NCI-H1436 (cell line): ENCODE data around the gene SERTAD3.

Experiments
- DNase-seq: peaks from one replicate; lab custom pipeline; 2025; lab: John Stamatoyannopoulos, UW

Gene SERTAD3

DNA sequence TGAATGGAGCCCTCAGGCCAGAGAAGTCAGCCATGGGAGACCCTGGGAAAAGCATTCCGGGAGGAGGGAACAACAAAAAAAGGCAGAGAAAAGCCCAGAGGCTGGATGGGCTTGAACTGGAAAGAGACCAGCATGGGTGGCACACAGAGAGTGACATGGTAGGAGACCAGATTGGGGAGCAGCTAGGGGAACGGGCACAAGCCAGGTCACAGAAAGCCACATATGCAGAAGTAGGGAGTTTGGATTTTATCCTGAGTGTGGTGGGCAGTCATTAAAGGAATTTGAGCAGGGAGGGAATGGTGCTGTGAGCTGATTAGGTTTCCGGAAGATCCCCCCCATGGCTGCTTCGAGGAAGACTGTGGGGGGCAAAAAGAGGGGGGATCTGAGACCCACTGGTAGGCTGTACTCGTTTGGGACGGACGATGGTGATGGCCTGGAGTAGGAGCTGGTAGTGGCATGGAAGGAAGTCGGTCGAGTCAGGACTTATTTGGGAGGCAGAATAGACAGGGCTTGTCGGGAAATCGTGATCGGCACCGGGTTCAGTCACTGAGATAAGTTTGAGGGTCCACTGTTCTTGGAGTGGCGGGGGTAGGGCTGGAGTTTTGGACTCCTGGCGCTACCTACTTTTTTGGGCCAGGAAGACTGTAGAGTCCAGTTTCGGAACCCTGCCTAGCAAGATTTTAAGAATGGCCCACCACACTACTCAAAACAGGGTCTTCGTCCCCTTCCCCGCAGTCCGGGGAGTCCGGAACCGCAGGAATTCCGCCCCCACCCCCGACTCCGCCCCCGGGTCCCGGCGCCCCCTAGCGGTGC lies 19.3 kb downstream of the SERTAD3 start:
- no peak for DNase-seq

DNA sequence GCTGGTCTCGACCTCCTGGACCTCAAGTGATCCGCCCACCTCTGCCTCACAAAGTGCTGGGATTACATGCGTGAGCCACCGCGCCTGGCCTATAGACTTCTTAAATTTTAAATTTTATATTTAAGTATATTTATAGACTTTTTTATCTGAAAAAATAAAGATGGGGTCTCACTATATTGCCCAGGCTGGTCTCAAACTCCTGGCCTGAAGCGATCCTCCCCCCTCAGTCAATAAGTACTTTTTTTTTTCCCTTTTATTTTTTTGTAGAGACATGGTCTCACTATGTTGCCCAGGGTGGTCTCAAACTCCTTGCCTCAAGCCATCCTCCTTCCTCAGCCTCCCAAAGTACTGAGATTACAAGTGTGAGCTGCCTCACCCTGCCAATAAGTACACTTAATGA lies 20.2 kb downstream of the SERTAD3 start:
- DNase-seq, result no peak

DNA sequence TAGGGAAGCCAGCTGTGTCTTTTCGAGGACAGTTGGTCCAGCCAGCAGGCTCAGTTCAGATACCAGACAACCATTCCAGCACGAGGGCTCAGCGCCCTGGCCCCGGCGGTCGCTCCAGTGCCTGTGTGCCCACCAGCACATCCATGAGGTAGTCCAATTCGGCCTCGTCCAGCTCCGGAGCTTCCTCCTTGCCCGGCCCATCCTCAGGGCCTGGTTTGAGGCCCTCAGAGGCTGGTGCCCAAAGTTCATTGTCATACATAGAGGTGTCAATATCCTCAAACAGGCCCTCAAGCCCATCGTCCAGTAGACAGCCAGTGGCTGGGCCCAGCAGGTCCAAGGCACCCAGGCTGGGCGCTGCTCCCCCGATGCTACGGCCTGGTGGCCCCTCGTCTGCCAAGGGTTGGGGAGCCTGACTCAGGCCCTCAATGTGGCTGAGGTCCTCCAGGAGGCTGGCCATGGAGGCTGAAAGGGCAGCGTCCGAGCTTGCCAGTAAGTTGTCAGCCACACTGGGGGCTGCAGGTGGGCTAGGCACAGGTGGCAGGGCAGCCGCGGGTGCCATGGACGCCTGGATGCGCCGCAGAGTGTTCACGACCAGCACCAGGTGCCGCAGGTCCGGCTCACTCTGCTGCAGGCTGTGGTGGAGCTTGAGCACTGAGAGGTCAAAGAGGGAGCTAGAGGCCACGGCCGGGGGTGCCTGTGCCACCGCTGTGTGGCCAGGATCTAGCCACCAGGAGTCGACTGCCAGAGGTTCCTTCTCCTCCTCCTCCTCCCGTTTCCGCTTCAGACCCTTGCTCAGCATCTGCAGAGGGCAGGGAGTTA lies 21.2 kb downstream of the SERTAD3 start:
- DNase-seq, result no peak

DNA sequence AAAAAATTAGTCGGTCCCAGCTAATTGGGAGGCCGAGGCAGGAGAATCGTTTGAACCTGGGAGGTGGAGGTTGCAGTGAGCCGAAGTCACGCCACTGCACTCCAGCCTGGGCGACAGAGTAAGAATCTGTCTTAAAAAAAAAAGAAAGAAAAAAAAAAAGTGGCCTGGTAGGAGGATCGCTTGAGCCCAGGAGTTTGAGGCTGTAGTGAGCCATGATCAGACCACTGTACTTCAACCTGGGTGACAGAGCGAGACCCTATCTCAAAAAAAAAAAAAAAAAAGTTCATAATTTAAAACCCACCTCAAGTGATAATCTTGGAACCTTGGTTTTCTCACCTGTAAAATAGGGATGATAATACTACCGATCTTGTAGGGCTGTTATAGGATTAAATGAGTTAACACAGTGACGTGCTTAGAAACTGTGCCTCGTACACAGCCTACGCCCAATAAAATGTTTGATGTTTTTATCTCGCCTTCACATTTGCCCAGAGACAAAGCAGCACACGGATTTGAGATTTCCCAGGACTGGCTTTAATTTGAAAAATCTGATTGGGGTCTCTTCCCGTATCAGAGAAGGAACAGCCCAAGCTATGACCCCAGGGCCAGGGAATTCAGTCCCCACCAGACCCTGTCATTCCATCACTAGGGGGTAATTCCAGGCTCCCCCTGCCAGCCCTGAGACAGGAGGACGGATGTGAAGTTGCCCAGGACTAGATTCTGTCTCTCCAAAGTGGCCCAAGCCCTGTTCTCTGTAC lies 22.0 kb downstream of the SERTAD3 start:
- DNase-seq, result no peak

DNA sequence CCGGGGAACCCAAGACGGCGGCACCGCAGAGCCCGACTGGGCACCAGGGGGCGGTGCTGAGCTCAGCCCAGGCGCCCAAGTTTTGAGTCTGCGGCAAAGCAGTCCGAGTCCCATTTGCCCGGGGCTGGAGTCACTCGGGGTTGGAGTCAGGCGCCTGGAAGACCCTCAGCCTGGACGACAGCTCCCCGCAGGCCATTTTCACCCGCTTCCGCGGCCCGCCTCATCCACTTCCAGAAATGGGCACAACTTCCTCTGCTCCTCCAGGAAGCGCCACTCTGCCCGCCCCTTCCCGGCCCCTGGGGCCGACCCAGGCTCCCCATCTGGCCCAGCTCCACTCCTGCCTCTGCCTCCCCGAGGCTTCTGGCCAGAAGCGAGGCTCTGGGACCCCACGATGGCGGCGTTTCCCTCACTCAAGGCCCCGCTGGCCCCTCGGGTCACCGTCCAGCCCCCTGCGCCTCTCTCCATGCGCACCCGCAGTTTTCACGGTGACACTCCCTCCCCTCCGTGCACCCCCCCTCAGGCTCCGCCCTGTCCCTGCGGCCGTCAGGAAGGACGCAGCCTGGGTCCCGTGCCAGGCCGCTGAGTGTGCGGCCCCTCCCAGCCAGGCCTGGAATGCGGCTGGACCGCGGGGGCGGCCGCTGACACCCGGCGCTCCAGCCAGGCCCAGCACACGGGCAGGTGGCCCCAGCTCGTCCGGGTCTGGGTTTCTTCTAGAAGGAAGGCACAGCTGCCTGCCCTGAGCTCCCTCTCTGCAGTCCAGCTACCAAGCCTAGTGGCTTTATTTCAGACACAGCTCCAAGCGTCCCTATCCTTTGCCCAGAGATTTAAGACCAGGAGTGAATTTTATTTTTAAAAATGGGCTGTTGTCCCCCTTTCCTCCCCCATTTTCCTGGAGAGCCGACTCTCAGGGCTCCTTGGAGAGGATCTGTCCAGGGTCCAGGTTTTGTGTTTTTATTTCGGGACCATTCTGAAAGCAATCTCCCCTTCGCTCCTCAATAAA lies 23.1 kb downstream of the SERTAD3 start:
- peak; percentile 32 for DNase-seq

DNA sequence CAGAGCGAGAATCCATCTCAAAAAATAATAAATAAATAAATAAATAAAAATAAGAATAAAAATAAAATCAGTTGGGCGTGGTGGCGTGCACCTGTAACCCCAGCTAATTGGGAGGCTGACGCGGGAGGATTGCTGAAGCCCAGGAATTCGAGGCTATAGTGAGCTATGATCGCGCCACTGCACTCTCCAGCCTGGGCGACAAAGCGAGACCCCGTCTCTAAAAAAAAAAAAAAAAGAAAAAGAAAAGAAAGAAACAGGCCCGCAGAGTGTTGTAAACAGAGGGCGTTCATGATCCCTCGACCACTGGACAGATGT lies 23.7 kb downstream of the SERTAD3 start:
- no peak for DNase-seq

DNA sequence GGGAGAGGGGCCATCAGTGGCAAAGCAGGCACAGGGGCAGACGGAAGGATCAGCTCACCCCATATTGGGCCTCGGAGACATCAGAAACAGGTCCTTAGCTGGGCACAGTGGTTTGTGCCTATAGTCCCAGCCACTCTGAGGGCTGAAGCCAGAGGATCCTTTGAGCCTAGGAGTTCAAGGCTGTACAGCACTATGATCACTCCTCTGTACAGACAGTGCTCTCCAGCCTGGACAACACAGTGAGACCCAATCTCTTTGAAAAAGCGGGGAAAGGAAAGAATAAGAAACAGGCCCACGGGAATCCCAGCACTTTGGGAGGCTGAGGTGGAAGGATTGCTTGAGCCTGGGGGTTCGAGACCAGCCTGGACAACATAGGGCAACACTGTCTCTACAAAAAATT lies 24.4 kb downstream of the SERTAD3 start:
- DNase-seq, result no peak

DNA sequence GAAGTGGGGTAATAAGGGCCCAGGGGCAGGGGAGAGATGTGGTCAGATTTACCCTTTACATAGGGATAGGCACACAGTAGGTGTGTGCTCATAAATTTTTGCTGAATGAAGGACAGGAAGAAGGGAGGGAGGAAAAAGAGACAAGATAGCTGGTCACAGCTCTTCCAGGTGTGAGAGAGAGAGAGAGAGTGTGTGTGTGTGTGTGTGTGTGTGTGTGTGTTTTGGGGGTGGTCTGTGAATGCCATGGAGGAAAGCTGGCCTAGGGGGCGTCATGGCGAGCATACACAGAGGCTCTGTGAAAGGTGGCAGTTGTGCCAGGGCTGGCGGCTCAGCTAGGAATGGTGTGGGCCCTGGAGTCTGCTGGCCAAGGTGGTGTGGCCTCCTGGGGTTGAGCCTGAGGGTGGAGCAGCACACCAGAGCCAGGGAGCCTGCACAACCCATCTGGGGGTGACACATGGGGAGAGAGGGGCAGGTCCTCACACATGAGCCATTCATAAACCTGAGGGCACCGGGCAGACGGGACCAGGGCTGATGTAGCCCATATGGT lies 25.0 kb downstream of the SERTAD3 start:
- DNase-seq, result no peak

DNA sequence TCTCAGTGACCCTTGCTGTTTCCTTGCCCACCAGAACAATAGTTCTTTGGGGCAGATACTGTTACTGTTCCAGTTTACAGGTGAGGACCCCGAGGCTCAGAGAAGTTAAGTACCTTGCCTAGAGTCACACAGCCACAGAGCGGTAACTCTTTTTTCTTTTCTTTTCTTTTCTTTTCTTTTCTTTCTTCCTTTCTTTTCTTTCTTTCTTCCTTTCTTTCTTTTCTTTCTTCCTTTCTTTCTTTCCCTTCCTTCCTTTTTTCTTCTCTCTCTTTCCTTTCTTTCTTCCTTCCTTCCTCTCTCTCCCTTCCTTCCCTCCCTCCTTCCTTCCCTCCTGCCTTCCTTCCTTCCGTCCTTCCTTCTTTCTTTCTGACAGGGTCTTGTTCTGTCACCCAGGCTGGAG lies 26.1 kb downstream of the SERTAD3 start:
- no peak for DNase-seq

DNA sequence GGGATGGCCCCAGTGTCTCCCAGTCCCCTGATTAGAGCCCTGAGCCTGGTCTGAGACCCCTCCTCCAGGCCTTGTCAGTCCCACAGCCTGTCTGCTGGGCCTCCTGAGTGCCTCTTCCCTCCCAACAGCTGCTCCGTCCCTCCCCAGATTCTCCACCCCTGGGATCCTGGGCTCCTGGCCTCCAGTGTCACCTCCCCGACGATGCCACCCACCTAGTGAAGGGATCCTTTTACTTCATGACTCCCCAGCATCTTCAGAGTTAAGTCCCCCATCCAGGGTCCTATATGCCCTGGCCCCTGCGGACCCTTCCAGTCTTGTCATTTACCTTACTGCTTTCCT lies 26.5 kb downstream of the SERTAD3 start:
- DNase-seq, result no peak

DNA sequence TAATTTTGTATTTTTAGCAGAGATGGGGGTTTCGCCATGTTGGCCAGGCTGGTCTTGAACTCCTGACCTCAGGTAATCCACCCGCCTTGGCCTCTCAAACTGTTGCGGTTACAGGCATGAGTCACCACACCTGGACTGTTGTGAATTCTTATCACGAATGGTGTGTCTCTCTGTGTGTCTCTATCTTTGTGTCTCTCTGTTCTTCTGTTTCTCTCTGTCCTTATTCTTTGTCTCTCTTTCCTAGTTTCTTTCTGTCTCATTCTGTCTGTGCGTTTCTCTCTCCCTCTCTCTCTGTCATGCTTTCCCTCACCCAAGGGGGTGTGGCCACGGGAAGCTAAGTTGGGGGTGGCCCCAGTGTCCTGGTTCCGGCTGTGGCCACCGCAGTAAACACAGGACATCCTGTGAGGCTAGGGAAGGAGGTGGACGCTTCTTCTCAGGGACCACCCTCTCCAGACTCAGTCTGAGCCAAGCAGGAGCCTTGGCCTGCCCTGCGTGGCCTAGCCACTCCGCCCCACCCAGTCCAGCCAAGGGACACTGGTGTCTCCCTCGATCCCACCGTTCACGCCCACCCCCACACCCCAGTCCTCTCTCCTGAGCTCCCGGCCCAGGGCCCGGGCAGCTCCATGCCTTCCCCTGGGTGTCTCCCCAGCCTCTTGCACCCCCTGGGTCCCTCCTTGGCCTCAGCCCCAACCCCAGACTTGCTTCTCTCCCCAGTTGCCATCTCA lies 27.1 kb downstream of the SERTAD3 start:
- no peak for DNase-seq

DNA sequence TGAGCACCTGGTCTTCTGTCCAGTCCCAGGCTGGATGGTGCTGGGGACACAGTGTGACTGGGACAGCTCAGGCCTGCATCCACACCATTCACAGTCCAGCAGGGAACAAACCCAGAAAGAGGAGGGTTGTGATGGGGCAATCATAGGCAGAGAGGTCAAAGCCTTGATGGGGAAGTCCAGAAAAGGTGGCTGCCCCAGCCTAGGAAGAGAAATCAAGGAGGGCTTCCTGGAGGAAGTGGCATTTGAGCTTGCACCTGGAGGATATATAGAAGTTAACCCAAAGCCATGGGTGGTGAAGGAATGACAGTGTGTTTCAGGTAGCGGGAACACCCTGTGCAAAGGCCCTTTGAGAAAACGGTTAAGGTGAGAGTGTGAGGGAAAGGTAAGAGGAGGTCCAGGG lies 28.4 kb downstream of the SERTAD3 start:
- DNase-seq, result no peak

DNA sequence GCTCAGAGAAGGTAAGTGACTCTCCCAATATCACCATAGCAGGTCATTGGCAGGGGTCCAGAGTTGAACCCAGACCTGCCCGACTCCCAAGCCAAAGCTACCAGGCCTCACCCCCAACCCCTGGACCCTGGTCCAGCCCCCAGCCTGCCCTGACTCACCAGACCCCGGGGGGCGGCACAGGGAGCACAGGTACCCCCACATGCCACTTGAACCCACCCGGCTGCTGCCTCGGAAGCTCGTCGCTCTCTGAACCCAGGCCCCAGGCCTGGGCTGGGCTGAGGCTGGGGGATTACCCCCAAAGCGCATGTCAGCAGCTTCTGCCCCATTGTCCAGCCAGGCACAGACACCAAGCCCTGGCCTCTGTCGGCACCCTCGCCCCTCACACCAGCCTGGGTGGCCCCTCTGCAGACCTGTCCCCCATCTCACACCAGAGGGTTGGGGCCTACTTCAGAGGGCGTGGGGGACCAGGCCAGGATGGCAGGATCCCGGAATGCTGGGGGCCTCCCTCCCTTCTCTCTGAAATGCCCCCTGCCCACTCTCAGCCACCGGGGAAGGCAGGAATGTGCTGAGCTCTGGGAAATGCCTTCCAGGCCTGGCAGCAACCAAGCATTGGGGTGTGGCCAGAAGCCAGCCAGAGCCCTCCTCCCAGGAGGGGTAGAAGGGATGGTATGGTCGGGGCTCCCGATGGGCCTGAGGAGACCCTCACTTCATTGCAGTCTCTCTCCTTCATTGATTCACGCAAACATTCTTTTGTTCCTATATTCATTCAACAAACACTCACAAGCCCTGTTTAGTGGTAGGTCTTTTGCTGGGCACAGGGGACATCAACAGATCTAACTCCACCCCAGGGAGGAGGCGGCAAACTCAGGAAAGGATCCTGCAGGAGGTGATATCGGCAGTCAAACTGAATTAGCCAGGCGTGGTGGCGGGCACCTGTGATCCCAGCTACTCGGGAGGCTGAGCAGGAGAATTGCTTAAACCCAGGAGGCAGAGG lies 29.3 kb downstream of the SERTAD3 start:
- no peak for DNase-seq

DNA sequence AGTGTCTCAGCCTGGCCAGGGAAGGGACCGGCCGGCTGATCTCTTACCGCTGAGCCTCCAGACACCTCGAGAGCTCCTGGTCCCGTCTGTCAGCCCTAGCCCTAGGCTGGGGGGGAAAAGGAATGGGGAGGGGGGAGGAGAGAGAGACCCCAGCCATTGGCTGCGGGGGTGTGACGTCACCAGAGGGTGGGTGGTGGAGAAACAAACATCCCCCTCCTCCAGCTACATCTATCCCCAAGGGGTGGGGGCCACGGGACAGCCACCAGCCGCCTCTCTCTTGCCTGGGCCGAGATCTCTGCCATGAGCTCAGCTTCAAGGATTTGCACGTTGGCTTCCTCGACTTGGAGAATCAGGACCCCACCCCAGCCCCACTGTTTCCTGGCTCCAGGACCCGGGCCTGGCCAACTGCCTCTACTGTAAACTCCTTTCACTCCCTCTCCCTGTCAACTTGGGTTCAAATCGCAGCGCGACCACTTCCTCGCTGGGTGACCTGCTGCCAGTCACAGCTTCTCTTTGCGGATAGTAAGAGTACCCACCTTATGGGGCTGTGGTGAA lies 30.8 kb downstream of the SERTAD3 start, which contains the start of gene PRX:
TSS of gene PRX (minus strand) at position 88 of the 555 bp plus-strand sequence. CDS start 5,446 bp downstream, outside the sequence.
- DNase-seq, result no peak

DNA sequence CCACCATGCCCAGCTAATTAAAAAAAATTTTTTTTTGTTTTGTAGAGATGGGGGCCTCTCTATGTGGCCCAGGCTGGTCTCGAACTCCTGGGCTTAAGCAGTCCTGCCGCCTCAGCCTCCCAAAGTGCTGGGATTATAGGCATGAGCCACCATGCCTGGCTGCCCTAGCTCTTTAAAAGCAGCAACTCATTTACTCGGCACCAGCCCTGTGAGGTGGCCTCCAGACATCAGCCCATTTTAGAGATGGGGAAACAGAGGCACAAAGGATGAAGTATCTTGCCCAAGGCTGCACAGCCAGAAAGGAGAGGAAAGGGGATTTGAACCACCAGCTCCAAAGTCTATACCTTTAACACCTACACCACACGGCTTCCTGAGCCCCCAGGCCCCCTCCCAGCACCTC lies 31.3 kb downstream of the SERTAD3 start:
- no peak for DNase-seq

DNA sequence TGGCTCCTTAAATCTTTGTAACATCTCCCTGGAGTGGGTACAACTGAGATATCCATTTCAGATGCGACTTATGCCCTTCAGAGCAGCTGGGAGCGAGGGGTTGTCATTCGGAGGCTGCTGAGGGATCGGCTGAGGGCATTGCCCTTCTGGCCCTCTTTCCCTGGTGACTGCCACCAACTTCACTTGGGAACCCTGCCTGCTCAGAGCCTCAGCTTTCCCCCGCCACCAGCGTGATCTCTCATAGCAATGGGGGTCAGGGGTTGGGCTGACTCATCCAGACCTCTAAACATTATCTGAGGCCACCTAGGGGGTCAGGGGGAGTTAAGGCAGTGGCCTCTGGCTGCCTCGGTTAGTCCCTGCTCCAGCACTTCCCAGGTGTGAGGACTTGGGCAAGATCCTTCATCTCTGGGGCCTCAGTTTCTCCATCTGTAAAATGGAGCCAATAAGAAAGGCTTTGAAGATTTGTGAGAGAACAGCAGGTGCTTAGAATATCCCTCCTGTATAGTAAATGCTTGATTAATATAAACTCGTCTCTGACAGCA lies 32.1 kb downstream of the SERTAD3 start:
- no peak for DNase-seq

DNA sequence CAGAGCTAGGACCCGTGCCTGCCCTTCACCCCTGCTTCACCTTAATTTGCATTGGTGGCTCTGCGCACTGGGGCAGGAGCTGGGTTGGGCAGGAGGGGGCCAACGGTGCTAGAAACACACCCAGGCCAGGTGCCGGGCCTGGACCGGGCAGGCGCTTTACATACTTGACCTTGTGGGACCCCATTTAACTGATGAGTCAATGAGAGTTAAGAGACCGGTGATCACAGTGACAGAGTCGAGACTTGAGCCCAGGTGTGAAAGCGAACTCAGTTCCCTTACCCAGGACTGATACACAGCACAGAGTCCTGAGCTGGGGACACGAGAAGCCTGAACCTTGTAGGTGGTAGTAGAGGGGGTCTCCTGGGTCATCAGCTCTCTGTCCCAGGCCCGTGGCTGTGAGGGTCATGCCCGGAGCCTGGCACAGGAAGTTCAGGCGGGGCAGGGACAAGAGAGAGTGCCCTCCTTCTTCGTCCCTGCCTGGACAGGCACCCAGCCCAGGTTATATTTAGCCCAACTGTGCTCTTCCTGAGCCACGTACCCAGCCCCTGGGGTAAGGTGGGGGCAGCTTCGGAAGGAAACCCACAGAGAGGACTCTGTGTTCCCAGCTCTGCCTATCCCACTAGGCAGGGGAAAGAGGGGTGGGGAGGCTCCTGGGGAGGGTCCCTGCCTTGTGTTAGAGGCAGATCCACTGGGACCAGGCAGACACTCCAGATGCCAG lies 32.9 kb downstream of the SERTAD3 start:
- no peak for DNase-seq

DNA sequence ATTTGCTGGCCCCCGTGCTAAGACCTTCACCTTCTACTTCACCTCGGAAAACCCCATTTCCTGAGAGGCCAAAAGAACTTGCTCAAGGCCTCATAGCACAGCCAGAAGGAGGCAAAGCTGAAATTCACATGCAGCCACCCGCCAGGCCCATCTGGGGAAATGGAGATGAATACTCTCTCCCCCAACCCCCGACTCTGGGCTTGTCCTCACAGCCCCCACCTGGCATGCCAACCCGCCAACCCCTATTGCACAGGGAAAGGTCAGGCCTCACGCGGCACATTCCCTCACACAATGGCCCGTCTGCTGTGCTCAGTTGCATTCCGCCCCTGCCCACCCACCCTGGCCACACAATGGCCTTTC lies 34.1 kb downstream of the SERTAD3 start:
- no peak for DNase-seq
